Right ventricle myocardium superior (tissue), 1 donor: ENCODE measurements around the gene TYRO3. TPM values are rescaled to one million over a fixed set of nuclear protein-coding genes. Genes with fewer than 3 reads are reported as not detected.
A peak's percentile ranks its signal among the peaks of the same experiment; 100 is the strongest.
"Not testable (repeated sequence)": the region's sequence is repeated elsewhere in the genome, so short reads cannot be mapped to it uniquely, and the experiment has no call there.

Experiments used
- ATAC-seq: fragments of 200-7000 bp; cut with Tn5 transposase; one replicate; pipeline ENCODE4 v1.9.1; 2020; ENCODE audit warnings: mild to moderate bottlenecking; ENCODE audit not compliant: poor library complexity
- DNase-seq: peaks from one replicate; pipeline ENCODE4 v3.0.0-alpha.2; 2020
- intact Hi-C: fragments of 100-400 bp; cut with DNase I; formaldehyde crosslinking; loops from one replicate; pipeline ENCODE4 v1.11.2; 2022
- total RNA-seq: library from RNA; stranded (reverse); fragmentation: NEBNext Ultra II Directional; extraction: Animal tissue kit (Norgen Biotek cat#: 25700); gene quantifications from one replicate; pipeline ENCODE4 v1.2.1, GENCODE V29; 2021
- donor health status: DM: no; HTN: yes; CAD: no; lungs with severe emphysema.

TYRO3 gene
- total RNA-seq, 1 donor from 2014 or later: 4.3 TPM

DNA sequence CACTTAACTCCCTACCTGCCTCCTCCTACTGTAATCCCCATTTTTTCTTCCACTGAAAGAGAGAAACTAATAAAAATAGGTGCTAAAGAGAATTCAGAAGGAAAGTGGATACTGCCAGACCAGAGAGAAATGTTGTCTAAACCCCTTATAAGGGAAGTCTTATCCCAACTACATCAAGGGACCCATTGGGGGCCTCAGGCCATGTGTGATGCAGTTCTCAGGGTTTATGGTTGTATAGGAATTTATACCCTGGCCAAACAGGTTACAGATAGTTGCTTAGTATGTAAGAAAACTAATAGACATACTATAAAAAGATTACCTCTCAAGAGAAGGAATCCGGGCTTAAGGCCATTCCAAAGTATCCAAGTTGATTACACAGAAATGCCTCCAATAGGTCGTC is 30.6 kb downstream of the TYRO3 start:
- DNase-seq, intact Hi-C loops, ATAC-seq: not testable (repeated sequence)

DNA sequence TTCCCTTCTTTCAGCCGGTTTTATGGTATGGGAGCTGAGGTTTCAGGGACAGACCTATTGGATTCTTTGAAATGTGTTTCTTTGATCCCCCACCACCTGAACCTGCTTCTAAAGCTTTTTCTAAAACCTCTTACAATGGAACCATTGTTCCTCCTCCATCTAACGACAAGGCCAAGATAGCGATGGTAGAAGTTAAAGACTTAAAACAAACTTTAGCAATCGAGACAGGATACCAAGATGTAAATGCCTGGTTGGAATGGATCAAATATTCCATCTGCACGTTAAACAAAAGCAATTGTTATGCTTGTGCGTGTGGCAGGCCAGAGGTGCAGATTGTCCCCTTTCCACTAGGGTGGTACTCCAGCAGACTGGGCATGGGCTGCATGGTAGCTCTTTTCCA is 32.2 kb downstream of the TYRO3 start:
- DNase-seq, ATAC-seq, intact Hi-C loops: not testable (repeated sequence)

DNA sequence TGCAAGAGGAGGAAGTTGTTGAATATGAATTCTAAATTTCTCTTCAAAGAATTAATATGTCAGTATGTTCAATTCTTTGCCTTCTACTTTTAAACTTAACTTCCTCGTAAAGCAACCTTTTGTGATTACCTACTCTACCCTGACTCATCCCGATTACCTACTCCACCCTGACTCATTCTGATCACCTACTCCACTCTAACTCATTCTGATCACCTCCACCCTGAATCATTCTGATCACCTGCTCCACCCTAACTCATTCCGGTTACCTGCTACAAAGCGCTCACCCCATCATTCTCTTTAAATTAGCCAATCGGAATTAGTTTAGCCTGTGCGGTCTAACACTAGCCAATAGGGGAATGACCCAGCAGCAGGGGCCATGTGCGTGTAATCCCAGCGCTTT is 33.7 kb downstream of the TYRO3 start:
- DNase-seq, intact Hi-C loops, ATAC-seq: not testable (repeated sequence)

DNA sequence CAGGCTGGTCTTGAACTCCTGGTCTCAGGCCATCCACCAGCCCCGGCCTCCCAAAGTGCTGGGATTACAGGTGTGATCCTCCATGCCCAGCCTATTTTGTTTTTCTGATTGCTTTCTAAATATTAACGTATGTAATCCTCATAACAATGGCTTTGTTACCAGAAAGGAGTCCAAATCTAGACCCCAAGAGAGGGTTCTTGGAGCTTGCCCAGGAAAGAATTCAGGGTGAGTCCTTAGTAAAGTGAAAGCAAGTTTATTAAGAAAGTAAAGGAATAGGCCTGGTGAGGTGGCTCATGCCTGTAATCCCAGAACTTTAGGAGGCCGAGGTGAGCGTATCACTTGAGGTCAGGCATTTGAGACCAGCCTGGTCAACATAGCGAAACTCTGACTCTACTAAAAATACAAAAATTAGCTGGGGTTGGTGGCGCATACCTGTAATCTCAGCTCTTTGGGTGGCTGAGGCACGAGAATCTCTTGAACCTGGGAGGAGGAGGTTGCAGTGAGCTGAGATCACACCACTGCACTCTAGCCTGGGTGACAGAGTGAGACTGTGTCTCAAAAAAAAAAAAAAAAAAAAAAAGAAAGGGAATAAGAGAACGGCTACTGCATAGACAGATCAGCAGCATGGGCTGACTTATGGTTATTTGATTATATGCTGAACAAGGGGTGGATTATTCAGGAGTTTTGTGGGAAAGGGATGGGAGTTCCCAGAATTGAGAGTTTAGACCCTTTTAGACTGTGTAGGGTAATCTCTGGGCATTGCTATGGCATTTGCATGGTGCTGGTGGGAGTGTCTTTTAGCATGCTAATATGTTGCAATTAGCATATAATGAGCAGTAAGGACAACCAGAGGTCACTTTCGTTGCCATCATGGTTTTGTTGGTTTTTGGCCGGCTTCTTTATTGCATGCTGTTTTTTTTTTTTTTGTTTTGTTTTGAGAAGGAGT is 36.1 kb downstream of the TYRO3 start:
- intact Hi-C loops: no loop called here
- ATAC-seq: no peak
- no peak for DNase-seq

DNA sequence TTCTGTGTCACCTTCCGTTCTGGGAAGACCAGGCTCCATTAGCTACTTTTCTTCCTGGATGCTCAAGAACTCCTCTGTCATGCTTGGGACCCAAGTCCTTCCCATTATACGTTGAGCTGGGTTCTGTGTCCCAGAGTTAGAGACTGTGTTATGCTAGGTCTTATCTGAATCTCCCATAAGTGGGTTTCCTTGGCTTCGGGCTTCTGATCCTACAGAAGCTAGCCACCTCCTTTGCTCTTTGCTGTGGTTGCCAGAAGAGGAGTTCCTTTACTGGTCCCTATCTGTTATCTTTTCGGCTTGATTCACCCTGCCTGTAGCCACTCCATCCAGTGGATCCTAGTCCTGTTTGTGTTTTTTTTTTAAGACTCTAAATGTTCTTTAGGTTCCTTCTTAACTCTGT is 38.0 kb downstream of the TYRO3 start:
- intact Hi-C loops: no loop called here
- ATAC-seq: no peak
- no peak for DNase-seq

DNA sequence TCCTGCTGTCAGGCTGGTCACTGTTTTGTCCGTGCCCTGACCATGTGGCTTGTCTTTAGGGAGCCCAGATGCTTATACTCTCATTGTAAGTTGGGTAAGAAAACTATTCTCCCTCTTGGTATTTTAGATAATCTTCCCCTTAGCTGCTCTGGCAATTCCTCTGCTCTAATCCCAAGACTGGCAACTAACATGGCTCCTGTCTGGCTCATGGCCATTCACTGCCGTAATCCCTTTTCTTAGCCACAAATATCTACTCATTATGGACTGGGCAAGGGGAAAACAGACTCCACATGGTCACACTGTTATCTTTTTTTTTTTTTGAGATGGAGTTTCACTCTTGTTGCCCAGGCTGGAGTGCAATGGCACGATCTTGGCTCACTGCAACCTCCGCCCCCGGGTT is 38.8 kb downstream of the TYRO3 start:
- DNase-seq (no peak), ATAC-seq (no peak)
- intact Hi-C loops: no loop called here

DNA sequence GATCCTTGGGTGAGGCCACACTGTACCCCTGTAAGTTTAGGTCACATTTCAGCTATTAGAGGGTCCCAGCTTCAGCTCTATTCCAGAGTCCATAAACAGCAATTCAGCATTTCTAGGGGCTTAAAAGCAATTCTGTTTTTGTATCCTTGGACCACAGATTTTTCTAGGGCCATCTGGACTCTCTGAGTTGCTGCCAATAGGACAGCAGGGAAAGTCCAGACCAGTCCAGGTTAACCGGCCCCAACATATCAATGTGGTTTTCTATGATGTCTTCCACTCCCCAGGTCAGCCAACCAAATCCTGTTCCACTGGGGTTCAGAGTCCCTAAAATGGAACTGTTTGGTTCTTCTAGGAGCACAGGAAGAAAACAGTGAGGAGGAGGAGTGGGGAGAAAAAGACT is 40.0 kb downstream of the TYRO3 start:
- ATAC-seq: no peak

DNA sequence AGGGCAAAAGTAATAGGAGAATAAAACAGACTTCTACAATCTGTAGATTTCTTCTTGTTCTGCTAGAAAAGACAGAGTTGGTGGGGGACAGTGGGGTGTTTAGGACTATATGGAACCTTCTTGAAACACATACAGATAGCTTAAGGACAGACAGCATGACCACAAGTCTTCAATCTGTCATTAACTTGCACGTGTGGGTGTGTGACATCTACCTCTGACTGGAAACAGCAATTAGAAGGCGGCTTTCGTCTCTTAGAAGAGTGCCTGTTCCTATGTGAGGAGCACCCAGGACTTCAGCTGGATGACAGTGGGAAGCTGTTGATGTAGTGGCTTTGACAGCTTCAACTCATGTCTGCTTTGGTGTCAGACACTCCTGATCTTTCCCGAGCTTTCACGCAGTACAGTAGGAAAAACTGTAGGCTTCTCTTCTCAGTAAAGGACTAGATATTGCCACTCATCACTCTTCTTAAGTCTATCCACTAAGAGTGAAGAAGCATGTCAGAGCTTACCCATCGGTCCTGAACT is 44.5 kb downstream of the TYRO3 start:
- DNase-seq: no peak
- ATAC-seq: no peak
- intact Hi-C loops: no loop called here

More for the DNA sequence above, 40.0 kb downstream of the TYRO3 start:
- intact Hi-C loops: no loop called here
- DNase-seq: no peak

DNA sequence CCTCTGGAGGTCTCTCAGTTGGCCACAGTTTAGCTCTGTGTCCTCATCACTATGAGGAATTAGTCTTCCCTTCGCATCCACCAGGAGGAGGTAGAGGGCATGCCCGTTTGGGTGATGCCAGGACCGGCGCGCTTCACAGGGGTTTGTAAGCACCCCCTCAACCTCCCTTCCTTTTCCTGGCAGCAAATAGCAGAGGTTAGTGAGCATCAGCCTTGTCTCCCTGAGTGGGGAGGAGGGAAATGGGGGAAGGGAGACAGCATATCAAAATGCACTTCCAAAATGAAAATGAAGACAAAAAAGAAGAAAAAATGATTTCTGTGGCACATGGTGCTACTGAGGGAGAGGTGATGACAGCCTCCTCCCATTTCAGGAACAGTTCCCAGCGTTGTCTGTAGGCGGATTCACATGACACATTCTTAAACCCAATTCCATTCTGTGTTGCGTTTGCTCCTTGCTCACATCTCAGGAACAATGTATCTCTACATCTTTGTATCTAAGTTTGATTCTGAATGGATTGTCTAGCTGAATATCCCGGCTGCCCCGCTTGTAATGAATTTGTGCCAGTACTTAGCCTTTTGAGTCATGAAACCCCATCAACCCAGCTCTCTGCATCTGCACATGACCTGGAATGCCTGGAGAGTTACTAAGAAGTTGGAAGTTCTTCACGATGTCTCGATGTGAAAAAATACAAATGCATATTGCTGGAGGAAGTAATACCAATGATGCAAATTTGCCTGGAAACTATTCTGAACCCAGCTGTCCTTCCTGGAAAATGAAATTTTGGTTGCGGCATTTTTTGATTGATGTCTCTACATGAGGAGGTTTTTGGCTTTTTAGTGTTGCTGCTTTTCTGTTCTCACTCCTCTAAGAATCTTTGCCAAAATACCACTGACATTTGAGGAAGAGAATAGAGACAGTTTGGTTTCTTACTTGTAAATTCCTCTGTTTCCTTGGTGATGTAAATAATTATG is 45.2 kb downstream of the TYRO3 start:
- intact Hi-C loops: no loop called here

DNA sequence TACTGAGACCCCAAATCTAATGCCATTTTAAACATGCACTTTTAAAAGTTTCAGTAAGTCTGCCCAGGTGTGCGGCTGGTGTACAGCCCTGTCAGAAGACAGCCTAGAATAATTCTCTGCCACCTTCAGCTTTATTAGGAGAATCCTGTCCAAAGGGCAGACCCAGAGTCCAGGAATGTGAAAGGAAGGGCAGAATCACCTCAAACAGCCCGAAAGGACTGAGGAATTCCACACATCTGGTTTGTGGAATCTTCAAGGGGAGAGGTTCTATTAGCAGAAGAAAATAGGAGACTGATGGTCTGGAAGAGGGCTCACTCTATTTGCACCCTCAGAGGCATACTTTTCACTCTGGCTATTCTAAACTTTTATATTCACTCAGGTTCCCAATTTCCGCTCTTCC is 46.6 kb downstream of the TYRO3 start:
- DNase-seq: no peak
- no peak for ATAC-seq
- intact Hi-C loops: no loop called here

More for the DNA sequence above, 45.2 kb downstream of the TYRO3 start:
- peak; percentile 71 for DNase-seq
- peak; percentile 98 for ATAC-seq

DNA sequence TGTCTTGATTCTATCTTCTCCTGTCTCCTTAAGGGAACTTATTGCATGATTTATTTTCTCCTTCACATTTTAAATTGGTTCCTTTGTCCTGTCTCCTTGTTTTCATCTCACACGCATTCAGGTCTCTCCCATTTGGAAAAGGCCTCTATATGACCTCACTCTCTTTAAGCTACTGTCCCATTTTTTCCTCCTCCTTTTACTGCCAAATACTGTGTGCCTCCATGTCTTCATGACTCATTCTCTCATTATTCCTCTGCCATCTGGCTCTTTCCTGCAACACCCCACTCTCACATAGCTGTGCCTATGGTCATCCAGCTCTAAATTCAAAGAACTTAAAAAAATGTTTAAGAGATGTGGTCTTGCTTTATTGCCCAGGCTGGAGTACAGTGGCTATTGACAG is 48.0 kb downstream of the TYRO3 start:
- ATAC-seq (no peak), DNase-seq (no peak)
- intact Hi-C loops: no loop called here

DNA sequence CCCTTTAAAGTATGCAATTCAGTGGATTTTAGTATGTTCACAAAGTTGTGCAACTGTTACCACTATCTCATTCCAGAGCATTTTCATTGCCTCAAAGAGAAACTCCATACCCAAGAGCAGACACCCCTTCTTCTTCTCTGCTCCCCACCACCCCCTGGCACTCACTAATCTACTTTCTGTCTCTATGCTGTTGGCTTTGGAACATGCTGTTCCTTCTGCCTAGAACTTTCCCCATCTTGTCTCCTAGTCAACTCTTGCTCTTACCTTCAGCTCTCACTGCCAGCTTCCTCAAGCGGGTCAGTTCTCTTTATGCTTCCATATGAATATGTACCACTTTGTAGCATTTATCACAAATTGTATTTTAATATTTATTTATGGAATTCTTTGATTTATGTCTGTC is 50.1 kb downstream of the TYRO3 start:
- intact Hi-C loops: no loop called here
- DNase-seq (no peak), ATAC-seq (no peak)

DNA sequence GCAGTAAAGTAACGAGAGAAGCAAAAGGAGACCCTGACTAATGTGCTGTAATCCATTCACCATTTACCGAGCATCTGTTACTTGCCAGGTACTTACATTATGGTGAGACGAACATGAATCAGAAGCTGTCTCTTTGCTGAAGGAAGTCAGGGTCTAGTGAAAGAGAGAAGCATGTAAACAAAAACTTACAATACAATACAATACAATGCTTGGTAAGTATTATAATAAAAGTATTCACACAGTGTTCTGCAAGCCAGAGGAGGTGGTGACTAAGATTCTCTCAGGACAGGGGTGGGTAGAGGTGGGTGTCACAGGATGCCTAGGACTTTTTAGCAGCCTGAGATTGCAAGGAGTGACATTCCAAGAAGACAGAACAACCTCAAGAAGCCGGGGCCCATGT is 51.0 kb downstream of the TYRO3 start:
- intact Hi-C loops: no loop called here
- DNase-seq (no peak), ATAC-seq (no peak)

DNA sequence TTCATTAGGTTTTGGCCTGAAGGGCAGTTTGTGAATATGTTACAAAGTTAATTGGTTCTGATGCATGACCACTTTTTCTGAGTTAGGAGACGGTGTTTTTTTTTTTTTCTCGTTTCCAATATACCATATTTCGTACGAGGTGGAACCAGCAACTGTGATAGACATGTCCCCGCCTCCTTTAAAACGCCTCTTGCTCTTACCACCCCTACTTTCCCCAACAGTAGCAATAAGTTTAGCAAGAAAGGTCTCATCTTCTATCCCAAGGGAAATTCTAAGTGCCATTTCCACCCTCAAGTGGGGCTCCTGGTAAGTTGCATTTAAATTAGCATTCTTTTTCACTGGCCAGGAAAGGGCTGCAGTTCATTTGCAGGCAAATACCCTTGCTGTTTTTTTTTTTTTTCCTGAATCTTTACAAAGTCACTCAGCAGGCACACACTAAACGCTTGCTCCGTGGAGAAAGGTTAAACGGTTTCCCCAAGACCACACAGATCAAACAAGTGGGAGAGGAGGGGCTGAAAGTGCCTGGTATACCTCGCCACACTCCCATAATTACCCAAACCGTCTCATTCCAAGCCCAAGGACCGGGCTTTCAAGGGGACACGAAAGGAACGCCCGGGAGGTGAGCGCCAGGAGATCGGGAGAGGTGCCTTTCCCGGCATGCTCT is 61.7 kb downstream of the TYRO3 start:
- no peak for ATAC-seq
- no peak for DNase-seq
- intact Hi-C loops: loop anchor here (5.0 kb wide), 1 partner anchor 42 kb away; the partner anchor contains the start of gene MGA

DNA sequence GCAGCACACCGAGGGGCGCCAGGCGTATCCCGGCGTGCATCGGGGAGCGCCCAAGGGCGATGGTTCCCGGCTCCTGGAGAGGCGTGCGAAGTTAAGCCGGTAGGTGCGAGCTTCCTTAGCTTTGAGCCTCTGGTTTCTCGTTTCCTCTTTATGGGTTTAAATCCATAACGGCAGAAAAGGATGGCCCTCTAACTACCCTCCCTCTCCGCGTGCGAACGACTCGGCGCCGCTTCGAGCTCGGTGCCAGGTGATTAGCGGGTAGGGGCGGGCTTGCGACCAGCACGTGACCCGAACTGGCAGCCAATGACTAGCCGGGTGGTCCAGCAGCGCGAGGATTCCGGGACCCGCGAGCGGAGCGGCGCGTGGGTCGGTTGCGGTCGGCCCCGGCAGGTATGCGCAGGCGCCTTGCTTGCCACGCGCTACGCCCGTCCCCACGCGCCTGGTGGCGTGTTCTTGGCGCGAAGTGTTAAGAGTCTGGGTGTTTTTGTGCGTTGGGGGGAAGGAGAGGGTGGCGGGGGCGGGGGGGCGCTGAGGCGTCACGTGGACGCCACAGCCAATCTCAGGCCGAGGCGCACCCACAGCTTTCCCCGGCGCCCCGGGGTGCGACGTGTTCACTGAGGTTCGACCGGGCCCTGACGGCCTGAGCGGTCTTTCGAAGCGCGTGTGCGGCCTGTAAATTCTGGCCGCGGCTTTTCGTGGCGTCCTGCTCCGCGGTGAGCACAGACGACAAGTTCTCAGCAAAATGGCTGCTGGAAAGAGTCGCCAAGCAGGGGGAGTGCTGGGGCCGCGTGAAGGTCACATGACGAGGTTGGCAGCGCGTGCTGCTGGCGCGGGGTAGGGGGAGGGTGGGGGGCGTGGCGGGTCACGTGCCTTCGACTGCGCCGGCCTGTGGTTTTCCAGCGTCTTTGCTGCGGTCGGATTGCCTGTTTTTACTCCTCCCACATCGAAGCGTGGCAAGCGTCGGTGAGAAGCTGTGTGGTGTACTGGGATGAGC is 62.5 kb downstream of the TYRO3 start:
- intact Hi-C loops: loop anchor here (5.0 kb wide), 1 partner anchor 41 kb away; the partner anchor contains the start of gene MGA
- ATAC-seq: peak; percentile 91

DNA sequence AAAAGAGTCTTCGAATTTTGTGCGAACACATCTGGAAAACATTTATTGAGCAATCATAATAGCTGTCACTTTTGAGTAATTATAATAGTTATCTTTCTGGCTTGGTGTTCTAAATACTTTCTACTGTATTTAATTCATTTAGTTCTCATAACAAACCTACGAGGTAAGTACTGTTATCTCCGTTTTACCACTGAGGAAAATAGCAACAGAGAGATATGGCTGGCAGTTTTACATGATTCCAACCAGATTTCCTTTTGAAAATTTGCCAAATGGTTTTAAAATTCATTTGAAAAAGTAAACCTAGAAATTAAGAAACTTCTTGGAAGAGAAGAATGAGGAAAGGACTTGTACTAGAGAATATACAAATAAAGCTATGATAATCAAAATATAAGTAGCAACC is 63.9 kb downstream of the TYRO3 start:
- no peak for DNase-seq
- no peak for ATAC-seq
- intact Hi-C loops: loop anchor here (5.0 kb wide), 1 partner anchor 39 kb away; the partner anchor contains the start of gene MGA

More for the DNA sequence above, 62.5 kb downstream of the TYRO3 start:
- peak; percentile 86 for DNase-seq

DNA sequence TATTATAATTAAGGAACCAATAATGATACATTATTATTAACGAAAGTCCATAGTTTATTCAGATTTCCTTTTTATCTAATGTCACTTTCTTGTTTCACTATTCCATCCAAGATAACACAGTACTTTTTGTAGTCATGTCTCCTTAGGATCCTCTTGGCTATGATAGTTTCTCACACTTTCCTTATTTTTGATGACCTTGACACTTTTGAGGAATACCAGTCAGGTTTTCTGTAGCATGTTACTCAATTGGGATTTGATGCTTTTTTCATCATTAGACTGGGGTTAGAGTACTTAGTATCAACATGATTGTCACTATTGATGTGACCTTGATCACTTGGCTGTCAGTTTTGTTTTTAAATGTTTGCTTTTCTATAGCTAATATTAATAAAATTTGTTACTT is 68.2 kb downstream of the TYRO3 start:
- DNase-seq: no peak

More for the DNA sequence above, 68.2 kb downstream of the TYRO3 start:
- intact Hi-C loops: no loop called here
- ATAC-seq: no peak
